DMS 273 (cell line): Measurements from ENCODE around the gene OLA1.

ENCODE experiments used
- DNase-seq: peaks from one replicate; lab custom pipeline; 2025; ENCODE audit not compliant: unreplicated experiment; lab: John Stamatoyannopoulos, UW

OLA1 gene

DNA sequence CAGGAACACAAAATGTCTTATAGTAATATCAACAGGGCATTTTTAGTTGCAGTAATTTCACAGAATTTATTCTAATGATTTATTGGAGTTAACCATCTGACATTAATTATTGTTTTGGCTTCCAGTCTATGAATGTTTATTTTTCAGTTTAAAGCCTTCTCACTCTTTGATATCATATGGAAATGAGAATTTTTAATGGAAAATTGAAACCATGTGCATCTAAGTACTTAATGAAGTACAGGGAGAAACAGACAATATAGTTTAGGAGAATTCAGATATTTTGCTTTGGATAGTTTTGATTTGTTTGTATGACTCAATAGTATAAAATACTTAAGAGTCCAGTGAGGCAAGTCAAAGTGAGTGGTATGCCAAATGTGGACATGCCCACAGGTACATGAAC is 126.1 kb downstream of the OLA1 start:
- no peak for DNase-seq

DNA sequence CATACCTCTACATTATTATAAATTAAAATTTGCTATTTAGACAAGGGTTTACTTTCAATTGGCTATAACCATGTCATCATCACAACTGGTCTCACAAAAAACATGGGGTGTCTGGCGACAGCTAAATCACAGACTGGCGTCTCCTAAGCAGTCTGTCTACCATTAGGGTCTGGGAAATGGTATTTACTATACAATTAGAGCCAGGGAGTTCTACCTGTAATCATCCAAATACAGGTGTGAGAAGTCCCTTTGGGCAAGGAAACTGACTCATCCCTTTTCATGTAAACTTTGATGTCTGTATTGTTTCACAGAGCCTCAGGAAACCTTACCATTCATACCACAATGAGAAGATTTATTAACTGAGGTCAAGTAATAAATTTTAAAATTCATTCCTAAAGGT is 126.7 kb downstream of the OLA1 start:
- DNase-seq: no peak

DNA sequence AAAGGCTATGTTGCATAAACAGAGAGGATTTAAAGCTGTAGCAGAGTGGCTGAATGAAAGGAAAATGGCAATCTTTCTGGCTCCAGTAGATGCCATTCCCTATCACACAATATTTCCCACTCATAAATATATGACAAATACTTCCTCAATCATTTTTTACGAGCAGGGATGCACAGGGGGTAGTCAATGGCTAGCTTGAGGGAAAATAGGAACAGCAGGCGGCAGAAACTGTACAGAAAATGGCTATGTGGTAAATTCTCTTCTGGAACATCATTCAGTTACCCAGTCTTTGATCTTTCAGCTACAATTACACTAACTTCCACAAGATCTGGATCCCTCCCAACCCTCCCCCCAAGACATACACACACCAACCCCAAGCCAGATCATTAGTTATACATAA is 127.2 kb downstream of the OLA1 start:
- DNase-seq: peak; percentile 20

DNA sequence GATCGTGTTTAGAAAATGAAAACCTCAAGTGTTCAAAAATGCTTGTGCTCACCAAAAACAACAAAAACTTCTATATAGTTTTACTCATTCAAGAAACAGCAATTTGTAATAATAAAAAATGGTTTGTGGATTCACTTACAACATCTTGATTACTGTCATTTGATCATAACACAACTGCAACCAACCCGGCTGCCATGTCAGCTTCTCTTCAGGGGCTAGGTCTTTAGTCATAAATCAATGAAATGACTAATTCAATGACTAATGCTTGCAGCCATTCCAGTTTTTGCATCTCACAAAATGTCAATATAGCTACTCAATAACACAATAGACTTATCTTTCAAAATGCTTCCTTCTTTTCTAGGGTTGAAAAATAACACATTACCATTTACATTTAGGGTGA is 128.0 kb downstream of the OLA1 start:
- DNase-seq: peak; percentile 29

DNA sequence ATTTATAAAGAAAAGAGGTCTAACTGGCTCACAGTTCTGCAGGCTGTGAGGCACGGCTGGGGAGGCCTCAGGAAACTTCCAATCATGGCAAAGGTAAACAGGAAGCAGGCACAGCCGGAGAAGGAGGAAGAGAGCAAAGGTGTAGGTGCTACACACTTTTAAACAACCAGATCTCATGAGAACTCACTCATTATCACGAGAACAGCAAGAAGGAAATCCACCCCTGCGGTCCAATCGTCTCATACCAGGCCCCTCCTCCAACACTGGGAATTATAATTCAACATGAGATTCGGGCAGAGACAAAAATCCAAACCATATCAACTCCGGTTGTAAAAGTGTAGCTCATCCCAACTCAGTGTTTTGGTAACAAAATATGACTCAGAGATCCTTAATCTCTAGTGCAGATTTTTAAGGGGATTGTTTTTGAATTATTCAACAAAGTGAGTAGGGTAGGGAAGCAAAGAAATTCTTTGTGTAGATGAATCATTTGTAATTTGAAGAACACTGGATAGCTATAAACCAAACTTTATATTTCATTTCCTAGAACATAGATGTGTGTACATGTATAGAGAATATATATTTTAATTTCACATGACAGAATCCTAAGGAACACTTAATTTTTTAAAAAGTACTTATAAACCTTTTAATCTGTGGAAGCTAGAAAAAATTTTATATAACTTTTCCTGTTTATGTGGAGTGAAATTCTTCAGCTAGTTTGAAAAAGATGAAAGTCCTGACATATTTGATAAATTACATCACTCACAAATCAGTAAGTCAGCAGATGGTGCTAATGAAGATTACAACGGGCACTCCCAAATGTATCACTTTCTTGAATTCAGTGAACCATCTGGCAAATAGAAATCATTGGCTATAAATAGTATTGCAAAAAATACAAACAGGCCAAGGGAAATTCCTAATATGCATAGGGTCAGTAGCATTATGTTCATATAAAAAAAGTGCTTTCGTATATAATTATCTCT is 130.1 kb downstream of the OLA1 start:
- peak; percentile 85 for DNase-seq

DNA sequence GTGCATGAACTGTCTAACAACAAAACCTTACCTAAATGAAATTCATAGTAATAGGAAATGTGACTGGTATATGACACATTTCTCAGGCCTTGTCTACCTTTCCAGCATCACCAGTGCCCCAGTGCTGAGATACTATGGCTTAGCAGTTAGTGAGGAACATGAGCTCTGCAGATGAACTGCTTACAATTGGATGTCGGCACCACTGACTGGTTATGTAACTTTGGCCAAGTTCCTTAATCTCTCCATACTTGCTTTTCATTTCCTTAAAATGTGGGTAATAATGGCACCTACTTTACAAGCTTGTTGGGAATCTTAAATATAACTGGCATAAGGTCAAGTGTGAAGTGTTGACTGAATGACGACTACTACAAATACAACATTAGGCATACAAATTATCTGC is 136.3 kb downstream of the OLA1 start:
- DNase-seq: no peak

DNA sequence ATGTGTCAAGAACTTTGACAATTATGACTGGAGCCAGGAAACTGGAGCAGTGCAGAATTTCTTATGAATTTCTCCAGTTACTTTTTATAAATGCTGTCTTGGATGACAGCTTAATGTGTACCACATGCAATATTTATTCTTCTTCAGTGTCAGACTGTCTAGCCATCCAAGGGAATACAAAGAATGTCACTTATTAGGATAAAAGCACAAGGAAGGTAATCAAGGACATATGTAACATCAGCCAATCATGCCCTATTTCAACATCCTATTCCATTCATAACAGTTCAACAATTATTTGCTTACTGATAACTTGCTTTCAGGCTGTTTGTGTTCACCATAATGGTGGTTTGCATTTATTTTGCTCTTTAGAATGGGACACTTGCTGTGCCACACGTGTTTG is 139.8 kb downstream of the OLA1 start:
- no peak for DNase-seq

DNA sequence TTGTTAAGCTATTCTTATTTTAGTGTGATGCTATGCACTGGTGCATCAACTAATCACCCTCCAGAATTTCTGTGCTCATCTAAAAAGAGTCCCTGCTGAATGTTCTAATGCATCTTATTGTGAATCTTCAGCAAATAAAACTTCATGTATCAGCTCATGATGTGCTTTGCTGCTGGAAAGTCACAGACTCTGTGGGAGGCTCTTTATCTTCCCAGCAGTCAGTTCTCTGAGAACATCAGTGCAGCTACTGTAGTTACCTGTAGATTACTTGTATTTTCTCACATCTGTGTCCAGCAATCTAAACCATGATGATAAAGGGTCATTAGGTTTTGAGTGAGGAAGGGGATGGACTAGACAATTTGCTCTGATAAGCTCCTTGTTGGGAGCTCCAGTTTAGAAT is 141.6 kb downstream of the OLA1 start:
- DNase-seq: no peak

DNA sequence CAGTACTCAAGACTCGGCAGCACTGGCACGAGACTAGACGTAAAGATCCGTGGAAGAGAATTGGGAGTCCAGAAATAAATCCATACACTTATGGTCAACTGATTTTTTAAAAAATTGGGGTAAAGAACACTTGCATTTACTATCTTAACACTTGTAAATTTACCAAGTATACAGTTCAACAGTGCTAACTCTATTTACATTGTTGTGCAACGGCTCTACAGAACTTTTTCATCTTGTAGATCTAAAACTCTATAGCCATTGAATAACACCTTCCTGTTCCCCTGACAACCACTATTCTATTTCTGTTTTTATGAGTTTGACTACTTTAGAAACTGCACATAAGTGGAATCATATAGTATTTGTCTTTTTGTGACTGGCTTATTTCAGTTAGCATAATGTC is 153.8 kb downstream of the OLA1 start:
- DNase-seq: no peak

DNA sequence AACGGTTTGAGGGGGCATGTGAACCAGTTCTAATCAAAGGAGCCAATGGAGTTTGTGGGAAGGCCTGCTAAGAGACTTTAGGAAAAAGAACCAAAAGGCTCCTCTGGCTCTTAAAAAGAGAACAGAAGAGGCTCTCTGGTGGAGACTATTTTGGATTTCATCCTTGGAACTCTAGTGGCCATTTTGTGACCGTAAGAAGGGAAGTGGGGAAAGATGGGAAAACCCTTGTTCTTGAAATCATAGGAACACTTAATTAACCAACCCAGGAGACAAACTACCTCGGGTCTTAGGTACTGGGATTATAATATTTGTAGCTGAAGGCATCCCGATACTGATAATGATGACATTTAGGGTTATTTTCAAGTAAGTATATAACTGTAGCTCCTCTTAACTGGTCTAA is 157.9 kb downstream of the OLA1 start:
- DNase-seq: no peak

DNA sequence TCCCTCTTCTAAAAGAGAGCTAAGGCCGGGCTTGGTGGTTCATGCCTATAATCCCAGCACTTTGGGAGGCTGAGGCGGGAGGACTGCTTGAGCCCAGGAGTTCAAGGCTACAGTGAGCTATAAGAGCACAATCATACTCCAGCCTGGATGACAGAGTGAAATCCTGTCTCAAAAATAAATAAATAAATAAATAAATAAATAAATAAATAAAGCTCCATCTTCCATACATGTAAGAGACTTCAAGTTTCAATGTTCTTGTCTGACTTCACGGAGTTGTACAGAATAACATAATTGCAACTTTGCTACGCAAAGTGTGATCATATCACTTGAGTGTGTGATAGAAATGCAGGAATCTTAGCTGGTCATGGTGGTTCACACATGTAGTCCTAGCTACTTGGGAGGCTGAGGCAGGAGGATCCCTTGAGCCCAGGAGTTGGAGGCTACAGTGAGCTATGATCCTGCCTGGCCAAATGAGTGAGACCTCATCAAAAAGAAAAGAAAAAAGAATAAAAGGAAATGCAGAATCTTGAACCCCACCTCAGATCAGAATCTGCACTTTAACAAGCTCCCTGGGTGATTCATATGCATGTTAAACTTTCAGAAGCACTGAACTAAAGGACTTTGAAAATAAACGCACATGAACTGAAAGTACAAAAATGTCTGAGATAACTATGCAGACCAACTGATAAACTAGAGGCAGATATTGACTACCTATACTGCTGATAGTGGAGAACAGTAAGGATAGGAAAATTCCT is 159.4 kb downstream of the OLA1 start:
- DNase-seq: no peak

DNA sequence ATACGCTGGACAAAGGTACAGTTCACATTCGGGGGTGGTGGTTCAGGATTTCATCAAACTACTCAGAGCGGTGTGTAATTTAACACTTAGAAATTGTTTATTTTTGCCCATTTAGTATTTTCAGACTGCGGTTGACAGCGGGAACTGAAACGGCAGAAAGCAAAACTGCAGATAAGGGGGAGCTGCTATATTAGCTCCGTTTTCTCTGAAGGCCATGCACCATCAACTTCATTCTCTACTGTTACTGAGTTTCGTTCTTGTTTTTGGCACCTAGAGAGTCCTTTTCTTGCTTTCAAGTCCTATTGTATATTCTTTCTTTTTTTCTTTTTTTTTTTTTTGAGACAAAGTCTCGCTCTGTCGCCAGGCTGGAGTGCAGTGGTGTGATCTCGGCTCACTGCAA is 161.6 kb downstream of the OLA1 start:
- no peak for DNase-seq

DNA sequence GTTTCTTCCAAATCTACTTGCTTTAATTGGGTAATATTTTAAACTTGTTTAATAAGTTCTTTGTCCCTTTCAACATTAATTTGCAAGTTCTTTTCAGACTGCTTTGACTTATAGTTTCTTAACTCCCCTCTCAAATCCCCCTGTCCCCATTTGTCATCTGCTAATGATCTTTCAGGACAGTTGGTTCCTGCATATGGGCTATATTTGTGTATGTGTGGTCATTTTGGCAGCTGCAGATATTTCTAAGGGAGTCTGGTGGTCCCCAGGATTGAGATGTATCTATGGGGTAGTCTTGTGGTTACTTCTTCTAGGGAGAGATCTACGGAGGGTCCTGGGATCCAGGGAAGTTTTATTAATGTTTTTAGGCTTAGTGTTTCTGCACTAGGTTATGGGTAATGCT is 162.6 kb downstream of the OLA1 start:
- no peak for DNase-seq

DNA sequence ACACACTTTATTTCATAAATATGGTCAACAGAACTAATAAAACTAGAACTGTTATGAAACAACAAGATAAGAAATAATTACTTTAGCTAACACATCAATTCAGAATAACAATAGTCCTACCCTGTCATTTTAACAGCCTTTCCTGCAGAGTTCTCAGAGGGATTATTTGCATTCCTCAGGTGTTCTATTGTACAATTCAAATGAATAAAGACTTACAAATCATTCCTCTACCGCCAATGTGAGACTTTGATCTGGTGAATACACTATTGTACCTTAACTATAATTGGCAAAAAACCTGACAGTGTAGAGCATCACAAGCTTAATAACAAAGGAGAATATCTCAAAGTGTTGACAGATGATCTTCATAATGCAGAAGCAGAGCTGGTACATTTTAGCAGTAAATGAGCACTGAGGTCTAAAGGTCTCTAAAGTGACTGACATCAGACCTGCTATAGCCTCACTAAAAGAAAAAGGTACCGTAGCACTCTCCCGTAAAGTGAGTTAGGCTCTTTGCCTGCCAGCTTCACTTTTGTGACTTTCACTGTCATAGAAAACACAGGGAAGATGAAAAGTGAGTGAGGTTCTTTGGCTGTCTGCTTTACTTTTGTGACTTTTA is 164.4 kb downstream of the OLA1 start:
- no peak for DNase-seq

DNA sequence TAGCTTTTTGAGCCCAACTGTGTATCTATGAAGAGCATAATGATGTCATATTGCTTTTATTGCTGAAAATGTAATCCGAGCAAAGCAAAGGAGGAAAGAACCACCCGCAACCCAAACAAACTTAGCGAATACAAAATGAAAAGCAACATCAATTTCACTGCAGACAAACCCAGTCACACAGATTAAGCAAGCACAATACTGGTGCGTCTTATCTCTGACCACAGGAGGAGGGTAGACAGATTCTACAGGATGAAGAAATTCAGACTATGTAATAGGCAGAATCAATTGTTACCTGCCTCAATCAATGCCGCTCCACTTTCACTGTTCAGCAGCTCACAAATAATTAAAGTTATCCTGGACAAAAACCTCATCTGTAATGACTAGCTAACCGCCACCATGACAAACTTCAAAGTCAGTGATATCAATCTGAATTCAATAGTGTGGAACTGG is 167.6 kb downstream of the OLA1 start:
- no peak for DNase-seq

DNA sequence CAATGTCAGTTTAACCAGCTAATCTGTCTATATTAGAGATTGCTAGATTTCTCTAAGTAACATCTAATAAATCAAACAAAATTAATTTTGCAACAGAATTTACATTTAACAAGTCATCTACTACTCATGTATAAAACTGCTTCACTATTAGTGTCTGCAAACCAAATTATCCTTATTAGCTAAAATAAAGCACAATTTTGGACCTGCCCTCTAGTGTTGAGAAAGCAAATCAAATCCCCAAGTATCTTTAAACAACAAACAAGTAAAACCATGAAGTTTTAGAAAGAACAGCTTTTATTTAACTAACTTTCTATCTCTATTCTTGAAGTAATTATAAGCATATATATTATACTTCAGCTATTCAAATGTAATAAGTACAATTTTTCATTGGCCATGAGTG is 170.1 kb downstream of the OLA1 start:
- no peak for DNase-seq

DNA sequence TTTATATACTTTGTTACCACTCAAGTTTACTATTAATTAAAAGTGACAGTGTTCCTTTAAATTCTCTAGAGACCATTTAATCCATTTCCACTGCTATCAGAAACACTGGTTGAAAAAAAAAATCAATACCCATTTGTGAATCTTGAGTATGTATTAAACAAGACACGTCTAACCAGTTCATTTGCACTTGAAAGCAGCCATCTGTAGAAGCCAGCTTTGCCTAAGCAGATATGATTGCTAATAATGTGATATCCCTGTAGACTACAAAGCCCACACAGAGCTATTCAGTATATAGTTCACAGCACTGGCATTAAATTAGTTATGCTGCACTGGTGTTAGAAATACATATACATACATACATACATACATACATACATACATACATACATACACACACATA is 171.4 kb downstream of the OLA1 start:
- peak; percentile 28 for DNase-seq

DNA sequence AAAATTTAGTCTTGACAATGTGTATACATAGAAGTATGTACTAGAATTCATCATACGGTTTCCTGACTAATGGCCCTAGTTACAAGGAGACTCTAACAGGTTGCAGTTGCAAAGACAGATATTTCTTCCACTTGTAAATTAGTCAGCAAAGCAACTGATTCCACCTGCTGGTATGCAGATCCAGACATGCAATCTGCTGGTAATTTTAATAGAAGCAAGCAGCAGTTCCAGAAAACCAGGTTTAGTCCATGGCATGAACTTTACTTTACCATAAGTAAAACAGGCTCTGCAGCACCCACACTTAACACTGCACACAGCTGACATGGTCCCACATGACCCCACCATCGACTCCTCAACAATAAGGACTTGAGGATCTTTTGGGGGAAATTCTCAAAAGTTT is 172.3 kb downstream of the OLA1 start:
- DNase-seq: peak; percentile 38

DNA sequence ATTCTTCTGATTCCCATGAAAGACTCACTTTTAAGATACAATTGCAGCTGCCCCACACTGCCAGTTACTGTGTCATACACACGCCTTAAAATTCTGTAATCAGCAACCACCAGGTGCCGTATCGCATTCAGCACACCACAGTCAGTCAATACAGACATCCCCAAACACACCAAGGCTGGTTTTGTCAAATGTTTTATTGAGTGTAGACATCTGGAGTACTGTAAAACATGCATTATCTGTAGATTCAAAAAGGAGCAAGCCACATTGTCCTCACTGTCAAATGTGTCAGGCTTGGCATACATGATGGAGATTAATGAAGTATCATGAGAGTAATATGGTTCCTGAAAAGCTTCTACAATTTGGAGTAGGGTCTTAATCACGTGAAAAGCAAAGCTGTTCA is 173.5 kb downstream of the OLA1 start:
- no peak for DNase-seq

DNA sequence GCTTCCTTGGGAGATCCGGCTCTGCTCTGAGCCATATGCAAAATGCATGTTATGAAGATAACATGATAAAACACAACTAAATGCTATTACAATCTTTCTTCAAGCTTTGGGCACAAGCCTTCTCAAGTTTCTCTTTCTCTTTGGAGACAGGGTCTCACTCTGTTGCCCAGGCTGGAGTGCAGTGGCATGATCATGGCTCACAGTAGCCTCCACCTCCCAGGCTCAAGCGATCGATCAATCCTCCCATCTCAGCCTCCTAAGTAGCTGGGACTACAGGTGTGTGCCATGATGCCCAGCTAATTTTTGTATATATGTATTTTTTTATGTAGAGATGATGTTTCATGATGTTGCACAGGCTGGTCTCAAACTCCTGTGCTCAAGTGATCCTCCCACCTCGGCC is 175.5 kb downstream of the OLA1 start:
- DNase-seq: no peak

DNA sequence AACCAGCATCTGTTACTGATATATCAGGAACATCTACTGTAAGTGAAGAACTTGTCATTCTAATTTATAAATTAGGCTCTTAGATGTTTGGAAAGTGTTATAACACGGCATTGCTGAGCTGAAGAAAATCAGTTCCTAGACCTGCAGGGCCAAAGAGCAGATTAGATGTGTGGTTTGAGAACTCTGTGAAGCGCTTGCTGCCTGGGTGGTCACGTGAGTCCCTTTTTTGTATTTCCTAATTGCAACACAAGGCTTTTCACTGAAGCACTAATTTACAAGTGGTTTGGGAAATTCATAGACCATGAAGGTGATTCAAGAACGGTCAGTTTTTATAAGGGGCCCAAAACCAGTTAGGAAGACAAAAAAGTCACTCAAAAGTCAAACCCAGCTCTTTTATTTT is 176.3 kb downstream of the OLA1 start:
- no peak for DNase-seq

DNA sequence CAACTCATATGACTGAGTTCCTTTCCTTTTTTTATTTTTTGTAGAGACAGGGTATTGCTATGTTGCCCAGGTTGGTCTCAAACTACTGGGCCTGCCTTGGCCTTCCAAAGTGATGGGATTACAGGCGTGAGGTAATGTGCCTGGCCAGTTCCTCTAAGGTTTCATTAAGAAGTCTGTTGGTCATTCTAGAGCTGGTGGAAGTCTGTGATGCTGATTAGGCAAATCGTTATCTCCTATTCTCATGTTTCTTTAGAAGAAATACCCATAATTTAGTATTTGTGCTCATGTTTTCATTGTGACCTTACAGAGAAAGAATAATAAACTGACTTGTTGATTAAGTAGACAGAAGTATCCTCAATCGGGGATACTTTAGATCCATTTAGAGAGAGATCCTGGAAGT is 177.0 kb downstream of the OLA1 start:
- no peak for DNase-seq
